Fibroblast of skin of scalp (primary cell): ENCODE data around the gene FMNL3.

Experiments
- DNase-seq: peaks from one replicate; pipeline ENCODE4 v3.0.0-alpha.2; 2013

The FMNL3 gene

GRCh38 chr12:49588721-49589516, 118.3 kb downstream of the FMNL3 start:
- DNase-seq, result no peak

GRCh38 chr12:49588281-49588680, 118.9 kb downstream of the FMNL3 start:
- DNase-seq, result no peak

GRCh38 chr12:49587174-49587908, 119.9 kb downstream of the FMNL3 start:
- no peak for DNase-seq
